ENCODE data around the gene NECAB2. TPM values are rescaled to one million over a fixed set of nuclear protein-coding genes. Genes with fewer than 3 reads are reported as not detected.
A peak's percentile ranks its signal among the peaks of the same experiment; 100 is the strongest.

Gene NECAB2
- total RNA-seq, 6 donors from 2014 or later: 0.40 to 1.2 (median 0.44) TPM; not detected in 3

- DNase-seq (no peak), ATAC-seq (ENCODE audit: low FRiP score in 2 of 2) (no peak)
- Histone ChIP-seq H3K27ac (no peak overlapping the region), H3K4me3 (no peak overlapping the region), H3K27me3 (no peaks in the 10 kb centered on the region), H3K9me3 (no peaks in the 10 kb centered on the region), H3K4me1 (peaks cover 27 to 38% (median 28%) of the 10 kb centered on the region in 4 donors), H3K36me3 (no peaks in the 10 kb centered on the region)
- WGBS, 2 donors: 48 to 52% methylated on average over 8 of the region's 8 CpGs
- TF ChIP-seq POLR2AphosphoS5 (IDR thresholded peaks at IDR 0.05): no peak
- TF ChIP-seq POLR2A (IDR thresholded peaks at IDR 0.05): no peak
- no peak for TF ChIP-seq EP300 (IDR thresholded peaks at IDR 0.05)
- TF ChIP-seq CTCF (IDR thresholded peaks at IDR 0.05): no peak
Observed at GRCh38 chr16:83951544-83951943, 16.5 kb upstream of the NECAB2 start.

GRCh38 chr16:83952587-83952939, 15.5 kb upstream of the NECAB2 start:
- TF ChIP-seq EP300 (IDR thresholded peaks at IDR 0.05) (no peak), CTCF (IDR thresholded peaks at IDR 0.05) (peak in 1 of 6 experiments; percentile 8), POLR2AphosphoS5 (IDR thresholded peaks at IDR 0.05) (no peak), POLR2A (IDR thresholded peaks at IDR 0.05) (no peak)
- DNase-seq: peak in 1 of 2 donors; percentile 53
- 13 to 27% methylated on average over 3 to 8 of the region's 8 CpGs for WGBS, 2 donors
- peaks cover 27 to 44% (median 28%) of the 10 kb centered on the region in 4 donors for H3K4me1 ChIP-seq
- peaks cover 0 to 3% (median 0%) of the 10 kb centered on the region in 4 donors for H3K36me3 ChIP-seq
- H3K27ac ChIP-seq: peak overlapping the region; percentile 91 to 97 (median 94)
- ATAC-seq (ENCODE audit: low FRiP score in 2 of 2): peak; percentile 2 to 4
- H3K27me3 ChIP-seq: no peaks in the 10 kb centered on the region
- peak overlapping the region in 3 of 4 donors; percentile 59 to 84 (median 60) for H3K4me3 ChIP-seq
- H3K9me3 ChIP-seq: no peaks in the 10 kb centered on the region

- 0 to 3% methylated on average over 12 to 20 of the region's 30 CpGs for WGBS, 2 donors
- TF ChIP-seq POLR2AphosphoS5 (IDR thresholded peaks at IDR 0.05) (peak; percentile 89 to 91), EP300 (IDR thresholded peaks at IDR 0.05) (peak in 2 of 4 donors; percentile 18 to 75), CTCF (IDR thresholded peaks at IDR 0.05) (no peak), POLR2A (IDR thresholded peaks at IDR 0.05) (peak in 3 of 4 donors; percentile 86 to 96 (median 88))
- Histone ChIP-seq H3K9me3 (no peaks in the 10 kb centered on the region), H3K4me1 (peaks cover 27 to 44% (median 28%) of the 10 kb centered on the region in 4 donors), H3K27me3 (no peaks in the 10 kb centered on the region), H3K36me3 (peaks cover 0 to 9% (median 2%) of the 10 kb centered on the region in 4 donors), H3K4me3 (peak within 1 kb of the TSS; percentile 59 to 84 (median 69)), H3K27ac (peak within 1 kb of the TSS; percentile 91 to 97 (median 94))
- DNase-seq (peak; percentile 95 to 96), ATAC-seq (ENCODE audit: low FRiP score in 2 of 2) (peak; percentile 95 to 96)
Observed at GRCh38 chr16:83952940-83953795, 14.9 kb upstream of the NECAB2 start, which contains the start of gene OSGIN1. Gene OSGIN1, plus strand, starts transcription at chr16:83953240. Its CDS starts 4,432 bp downstream, at chr16:83957672.

- H3K4me1 ChIP-seq: peaks cover 27 to 44% (median 28%) of the 10 kb centered on the region in 4 donors
- H3K4me3 ChIP-seq: peak overlapping the region; percentile 59 to 84 (median 69)
- ATAC-seq (ENCODE audit: low FRiP score in 2 of 2): peak; percentile 21 to 71
- WGBS, 2 donors: 18 to 20% methylated on average over 15 to 19 of the region's 19 CpGs
- peaks cover 0 to 14% (median 9%) of the 10 kb centered on the region in 4 donors for H3K36me3 ChIP-seq
- TF ChIP-seq POLR2AphosphoS5 (IDR thresholded peaks at IDR 0.05): no peak
- TF ChIP-seq CTCF (IDR thresholded peaks at IDR 0.05): peak in 5 of 6 experiments; percentile 16 to 52 (median 32)
- H3K27me3 ChIP-seq: no peaks in the 10 kb centered on the region
- H3K27ac ChIP-seq: peak overlapping the region; percentile 91 to 97 (median 94)
- H3K9me3 ChIP-seq: no peaks in the 10 kb centered on the region
- DNase-seq: peak in 1 of 2 donors; percentile 38
Observed at GRCh38 chr16:83953796-83954576, 14.1 kb upstream of the NECAB2 start.
